NK-92 treated with Interleukin-12 subunit alpha and Interleukin-12 subunit beta, amount 100 ng/mL, for 24 hours (cell line): ENCODE results near the gene NOTO.
A peak's percentile ranks its signal among the peaks of the same experiment; 100 is the strongest.
"Not testable (repeated sequence)": the region's sequence is repeated elsewhere in the genome, so short reads cannot be mapped to it uniquely, and the experiment has no call there.

ENCODE experiments used
- DNase-seq: peaks from one replicate; lab custom pipeline; 2025; lab: John Stamatoyannopoulos, UW

The NOTO gene, protein sequence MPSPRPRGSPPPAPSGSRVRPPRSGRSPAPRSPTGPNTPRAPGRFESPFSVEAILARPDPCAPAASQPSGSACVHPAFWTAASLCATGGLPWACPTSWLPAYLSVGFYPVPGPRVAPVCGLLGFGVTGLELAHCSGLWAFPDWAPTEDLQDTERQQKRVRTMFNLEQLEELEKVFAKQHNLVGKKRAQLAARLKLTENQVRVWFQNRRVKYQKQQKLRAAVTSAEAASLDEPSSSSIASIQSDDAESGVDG

DNA sequence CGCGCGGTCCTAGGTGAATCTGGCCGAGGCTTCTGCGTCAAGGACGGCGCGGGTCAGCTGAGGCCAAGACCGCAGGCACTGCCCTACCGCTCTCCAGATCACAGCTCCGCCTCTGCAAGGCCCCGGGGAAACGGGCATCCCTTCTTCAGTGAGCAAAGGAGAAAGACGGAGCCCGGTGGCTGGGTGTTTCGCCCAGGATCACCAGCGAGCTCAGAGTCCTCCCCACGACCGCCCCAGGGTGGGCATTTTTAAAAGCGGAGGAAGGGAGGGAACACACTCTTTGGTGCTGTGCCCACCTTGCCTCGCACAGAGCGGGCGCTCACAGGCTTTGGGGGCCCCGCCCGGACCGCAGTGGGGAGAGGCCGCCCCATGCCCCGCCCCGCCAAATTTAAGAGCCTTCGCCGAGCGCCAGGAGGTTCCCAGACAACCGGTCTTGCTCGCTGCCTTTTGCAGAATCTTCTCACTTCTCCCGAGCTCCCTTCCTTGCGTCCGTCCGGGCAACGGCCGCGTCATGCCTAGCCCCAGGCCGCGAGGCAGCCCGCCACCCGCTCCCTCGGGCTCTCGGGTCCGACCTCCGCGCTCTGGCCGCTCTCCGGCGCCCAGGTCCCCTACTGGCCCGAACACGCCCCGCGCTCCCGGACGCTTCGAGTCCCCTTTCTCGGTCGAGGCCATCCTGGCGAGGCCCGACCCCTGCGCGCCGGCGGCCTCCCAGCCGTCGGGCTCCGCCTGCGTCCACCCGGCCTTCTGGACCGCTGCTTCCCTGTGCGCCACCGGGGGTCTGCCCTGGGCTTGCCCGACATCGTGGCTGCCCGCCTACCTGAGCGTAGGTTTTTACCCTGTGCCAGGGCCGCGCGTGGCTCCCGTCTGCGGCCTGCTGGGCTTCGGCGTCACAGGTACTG, at the start of gene NOTO:
TSS of gene NOTO (plus strand) at position 419 of the 899 bp plus-strand sequence. CDS start at position 512, 93 bp downstream.
- DNase-seq = no peak

DNA sequence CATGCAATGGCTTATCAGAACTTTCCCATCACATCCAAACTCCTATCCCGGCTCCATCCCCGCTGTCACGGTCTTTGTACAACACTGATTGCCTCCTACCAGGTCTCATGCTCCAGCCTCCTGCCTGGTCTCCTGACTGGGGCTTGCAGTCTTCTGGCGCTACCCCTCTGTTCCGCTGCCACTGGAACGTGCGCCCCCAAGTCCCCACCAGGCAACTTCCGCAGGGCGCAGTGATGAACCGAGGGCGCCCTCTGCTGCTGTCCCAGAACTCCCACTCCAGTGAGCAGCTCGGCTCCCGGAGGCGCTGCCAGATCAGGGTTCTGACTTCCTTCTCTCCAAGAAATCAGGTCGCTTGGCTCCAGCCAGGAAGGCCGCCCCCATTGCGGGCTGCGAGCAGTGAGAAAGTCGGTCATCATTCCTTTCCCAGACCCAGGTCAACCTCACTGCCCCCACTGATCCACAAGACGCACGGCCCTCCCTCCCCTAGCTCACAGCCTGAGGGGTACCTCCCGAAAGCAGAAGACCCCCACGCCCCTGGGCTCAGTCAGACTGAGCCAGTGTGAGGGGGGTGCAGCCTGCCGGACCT, 45.7 kb upstream of the NOTO start:
- no peak for DNase-seq

DNA sequence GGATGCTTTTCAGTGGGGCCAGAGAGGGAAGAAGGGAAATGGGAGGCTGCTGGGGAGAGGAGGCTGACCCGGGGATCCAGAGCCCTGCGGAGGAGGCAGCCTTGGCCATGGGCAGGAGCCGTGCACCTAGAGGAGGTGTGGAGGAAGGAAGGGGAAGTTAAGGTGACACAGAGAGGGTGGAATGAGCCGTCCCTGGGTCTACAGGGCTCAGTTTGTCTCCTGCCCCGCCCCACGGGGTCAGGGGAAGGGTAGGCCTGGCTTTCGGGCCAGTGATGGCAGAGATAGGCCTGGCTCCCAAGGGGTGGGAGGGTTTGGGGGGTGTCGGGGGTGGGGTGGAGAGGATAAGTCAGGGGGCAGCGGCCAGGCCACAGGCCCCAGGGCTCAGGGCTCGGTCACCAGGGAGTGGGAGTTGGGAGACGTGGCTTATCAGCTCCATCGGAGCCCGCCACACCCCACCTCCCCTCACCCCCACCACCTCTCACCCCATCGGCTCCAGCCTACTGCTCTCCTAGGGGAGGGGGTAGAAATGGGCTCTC, 39.5 kb upstream of the NOTO start:
- no peak for DNase-seq

DNA sequence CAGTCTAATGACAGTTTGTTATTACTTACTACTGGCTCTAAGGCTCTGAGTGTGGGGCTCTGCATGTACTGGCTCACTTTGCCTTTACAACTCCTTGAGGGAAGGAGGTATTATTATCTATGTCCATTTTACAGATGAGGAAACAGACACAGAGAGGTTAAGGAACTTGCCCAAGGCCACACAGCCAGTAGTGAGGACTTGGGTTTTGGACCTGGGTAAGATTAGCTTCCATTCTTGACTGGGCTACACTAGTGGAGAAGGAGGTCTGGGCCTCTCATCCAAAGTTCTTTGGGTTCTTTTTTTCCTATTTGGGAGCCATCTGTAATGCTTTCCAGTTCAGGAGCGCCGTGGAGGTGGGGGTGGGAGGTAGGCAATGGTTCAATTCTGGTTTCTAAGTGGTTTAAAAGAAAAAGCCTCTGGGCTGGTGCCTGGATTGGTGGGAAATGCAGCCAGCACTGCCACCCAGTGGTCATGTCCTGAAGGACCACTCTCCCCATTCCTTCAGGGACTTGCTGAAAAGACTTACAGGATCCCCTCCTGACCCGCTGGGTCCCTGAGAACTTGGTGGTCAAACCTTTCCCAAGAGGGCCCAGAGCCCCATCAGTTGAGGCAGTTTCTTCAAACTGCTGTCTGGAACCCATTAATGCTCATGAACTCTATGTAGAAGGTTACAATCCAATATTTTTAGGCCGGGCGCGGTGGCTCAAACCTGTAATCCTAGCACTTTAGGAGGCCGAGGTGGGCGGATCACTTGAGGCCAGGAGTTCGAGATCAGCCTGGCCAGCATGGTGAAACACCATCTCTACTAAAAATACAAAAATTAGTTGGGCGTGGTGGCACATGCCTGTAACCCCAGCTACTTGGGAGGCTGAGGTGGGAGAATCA, 38.6 kb upstream of the NOTO start:
- no peak for DNase-seq

DNA sequence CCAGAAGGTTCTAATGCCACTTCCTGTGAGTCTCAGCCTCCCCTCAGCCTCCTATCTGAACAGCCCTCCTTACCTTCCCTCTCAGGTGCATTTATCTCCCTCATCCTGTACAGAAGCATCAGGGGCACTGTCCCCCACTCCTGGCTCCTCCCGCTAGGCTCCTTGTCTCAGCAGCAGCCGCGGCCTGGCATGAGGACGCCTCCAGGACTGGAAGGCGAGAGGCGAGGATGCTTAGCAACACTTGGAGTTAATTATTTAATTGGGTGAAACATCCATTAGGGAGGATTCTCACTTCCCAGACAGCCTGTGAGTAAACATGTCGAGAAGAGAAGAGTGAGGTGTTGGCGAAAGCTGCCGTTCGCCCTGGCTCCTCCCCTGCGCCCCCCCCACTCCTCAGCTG, 36.4 kb upstream of the NOTO start:
- DNase-seq = not testable (repeated sequence)

DNA sequence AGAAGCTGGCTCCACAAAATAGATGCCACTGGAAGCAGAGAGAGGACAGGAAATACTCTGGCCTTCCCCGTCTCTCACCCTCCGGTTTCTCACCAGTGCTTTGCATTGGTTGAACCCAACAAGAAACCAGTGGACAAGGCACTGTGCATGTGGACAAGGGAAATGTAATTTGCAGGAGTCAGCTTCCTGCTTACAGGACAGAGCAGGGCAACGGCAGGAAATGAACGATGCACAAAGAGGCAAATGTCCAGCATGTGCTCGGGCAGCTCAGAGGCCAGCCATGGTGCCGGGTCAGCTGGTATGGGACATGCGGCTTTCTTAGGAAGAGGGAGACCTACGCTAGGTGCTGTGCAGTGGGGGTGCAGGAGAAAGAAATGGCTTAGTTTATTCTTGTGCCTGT, 35.6 kb upstream of the NOTO start:
- DNase-seq = not testable (repeated sequence)

DNA sequence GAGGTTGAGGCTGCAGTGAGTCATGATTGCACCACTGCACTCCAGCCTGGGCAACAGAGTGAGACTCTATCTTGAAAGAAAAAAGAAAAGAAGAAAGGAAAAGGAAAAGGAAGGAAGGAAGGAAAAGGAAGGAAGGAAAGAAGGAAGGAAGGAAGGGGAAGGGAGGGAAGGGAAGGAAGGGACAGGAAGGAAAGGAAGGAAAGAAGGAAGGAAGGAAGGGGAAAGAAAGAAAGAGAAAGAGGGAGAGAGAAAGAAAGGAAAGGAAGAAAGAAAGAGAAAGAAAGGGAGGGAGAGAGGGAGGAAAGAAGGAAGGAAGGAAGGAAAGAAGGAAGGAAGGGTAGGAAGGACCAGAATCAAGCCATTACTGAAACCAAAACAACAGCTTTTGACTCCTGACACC, 34.0 kb upstream of the NOTO start:
- not testable (repeated sequence) for DNase-seq

DNA sequence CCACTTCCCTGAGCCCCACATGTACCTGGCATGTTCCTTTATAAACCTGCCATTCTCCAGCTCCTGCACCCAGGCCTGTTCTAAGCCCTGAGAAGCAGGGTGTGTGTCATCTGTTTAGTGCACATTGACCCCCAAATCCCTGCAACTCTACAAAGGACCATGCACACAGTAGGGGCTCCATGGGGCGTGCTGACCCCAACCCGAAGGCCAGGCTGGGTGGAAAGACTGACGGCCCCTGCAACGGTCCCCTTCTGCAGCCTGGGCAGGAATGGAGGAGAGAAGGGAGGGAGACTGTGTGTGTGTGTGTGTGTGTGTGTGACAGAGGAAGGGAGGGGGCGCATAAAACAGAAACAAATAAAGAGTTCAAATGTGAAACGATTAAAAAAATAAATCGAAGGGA, 32.0 kb upstream of the NOTO start:
- DNase-seq = not testable (repeated sequence)

DNA sequence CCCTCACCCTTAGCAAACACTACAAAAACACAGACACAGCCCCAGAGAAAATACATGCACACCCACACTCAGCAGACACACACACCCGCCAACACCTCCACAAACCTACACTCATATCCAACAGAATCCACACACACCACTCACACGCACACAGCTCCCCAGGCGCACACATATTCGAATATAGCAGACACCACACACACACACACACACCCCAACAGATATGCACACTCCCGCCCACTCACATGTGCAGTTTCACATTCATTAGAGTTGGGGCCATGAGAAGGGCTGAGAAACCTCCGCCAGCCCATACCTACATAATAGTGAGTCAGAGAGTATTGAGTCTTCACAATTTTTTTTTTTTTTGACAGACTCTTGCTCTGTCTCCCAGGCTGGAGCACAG, 29.4 kb upstream of the NOTO start:
- DNase-seq = no peak

DNA sequence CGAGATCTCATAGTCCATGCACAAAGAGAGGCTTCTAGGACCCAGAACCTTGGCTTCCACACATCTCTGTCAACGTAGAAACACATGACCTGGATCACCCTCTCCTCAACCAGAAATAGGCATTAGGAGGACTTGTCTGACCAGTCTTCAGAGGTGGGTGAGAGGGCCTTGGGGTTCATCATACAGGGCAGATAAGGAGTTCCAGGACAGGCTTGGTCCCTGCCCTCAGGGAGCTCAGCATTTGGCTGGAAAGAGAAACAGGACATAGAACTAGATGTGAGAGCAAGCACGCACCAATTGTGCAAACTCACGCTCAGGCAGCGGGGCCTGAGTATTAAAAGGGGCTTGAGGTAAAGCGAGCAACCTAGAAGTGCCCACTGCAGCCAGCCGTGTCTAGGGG, 28.6 kb upstream of the NOTO start:
- DNase-seq = no peak

DNA sequence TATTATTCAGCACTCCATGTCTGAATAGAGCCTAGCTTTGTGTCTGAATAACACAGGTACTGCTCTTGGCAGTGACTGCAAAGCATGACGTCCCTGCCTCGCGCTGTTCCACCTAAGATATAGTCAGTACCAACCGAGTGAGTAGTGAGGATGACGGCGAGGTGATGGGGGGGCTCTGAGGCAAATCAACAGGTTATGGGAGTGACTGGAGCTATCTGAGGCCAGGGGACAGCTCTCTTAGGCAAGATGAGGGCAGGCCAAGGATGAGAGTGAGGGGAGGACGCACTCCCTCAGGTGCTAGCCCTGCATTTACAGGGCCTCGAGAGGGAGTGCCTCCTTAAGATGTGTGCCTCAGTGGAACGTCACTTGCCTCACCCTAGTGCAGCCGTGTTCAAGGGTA, 28.1 kb upstream of the NOTO start:
- no peak for DNase-seq

DNA sequence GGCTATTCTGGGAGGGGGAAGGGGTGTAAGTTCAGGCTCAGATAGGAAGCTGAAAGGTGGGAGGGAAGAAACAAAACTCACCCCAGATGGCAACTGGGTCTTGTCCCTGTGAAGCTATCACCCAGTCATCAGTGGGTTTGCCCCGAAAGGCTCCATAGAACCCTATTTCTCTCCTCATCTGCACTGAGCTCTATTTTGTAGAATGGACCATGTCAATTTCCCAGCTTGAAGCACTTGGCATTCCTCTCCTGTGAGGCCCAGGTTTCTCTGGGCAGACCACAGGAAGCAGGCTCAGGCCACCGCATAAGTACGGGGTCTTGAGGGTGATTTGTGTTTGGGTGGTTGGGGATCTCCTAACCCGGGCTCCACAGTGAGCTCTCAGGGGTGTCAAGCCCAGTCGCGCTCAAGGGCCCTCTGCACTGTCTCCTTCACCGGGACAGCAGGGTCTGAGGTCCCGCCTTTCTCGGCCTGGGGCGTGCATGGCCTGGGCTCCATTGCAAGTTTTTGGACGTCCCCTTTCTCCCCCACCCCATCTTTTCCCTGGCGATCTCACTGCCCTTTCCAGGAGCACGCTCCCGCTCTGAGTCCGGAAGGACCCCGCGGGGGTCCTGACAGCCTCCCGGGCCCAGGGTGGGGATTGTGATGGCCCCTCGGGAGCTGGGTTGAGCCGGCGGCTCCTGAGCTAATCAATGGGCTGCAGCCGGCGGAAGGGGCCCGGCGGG, 27.3 kb upstream of the NOTO start:
- DNase-seq = no peak

DNA sequence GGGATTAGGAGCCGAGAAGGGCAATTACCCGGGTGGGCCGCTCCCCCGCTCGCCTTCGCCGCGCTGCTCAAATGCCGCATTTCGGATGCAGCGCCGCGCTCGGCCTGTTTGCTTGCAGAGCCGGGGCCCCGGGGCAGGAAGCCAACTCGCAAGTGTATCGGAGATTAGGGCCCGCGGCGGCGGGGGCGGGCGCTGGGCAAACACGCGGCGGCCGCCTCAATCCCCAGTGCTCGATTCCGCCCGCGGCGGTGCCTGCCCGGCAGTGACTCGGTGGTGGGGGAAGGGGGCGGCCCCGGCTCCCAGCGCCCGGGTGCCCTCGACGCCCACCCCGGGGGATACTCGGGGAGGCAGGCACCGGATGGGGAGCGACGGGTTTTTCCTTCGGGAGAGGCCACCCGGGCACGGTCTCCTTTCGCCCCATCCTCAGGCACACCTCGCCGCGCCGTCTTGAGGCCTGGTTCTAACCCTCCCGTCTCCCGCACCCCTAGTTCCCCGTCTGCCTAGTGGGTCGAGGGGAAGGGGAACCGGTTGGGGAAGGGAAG, 26.6 kb upstream of the NOTO start:
- DNase-seq = no peak

DNA sequence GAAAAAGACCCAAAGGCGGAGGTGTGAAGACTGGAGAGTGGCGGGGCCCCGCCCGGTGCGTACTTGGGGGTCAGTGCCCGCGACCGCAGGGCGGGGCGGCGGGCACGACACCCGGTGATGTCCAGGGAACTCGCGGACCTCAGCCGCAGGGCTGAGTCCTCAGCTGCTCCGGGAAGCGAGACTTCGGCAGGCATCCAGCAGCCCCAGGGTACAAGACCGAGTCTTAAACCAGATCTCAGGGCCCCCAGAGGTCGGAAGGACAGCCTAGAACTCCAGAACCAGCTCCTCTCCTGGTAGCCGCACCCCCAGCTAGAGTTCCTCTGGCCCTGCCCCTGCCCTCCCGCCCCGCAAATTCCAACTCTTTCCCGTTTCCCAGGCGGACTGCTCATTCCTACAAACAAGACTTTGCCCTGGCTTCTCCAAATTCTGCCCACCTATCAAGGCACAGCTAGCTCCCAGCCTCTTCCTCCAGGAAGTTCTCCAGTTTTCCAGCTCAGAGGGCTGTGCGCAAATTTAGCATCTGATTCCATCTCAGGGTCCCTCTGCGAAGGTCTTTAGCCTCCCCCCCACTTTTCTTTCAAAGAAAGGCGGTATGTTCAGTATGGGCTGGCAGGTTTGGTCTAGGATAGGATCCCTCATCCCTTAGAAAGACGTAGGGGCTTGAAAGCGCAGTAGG, 26.0 kb upstream of the NOTO start:
- no peak for DNase-seq

DNA sequence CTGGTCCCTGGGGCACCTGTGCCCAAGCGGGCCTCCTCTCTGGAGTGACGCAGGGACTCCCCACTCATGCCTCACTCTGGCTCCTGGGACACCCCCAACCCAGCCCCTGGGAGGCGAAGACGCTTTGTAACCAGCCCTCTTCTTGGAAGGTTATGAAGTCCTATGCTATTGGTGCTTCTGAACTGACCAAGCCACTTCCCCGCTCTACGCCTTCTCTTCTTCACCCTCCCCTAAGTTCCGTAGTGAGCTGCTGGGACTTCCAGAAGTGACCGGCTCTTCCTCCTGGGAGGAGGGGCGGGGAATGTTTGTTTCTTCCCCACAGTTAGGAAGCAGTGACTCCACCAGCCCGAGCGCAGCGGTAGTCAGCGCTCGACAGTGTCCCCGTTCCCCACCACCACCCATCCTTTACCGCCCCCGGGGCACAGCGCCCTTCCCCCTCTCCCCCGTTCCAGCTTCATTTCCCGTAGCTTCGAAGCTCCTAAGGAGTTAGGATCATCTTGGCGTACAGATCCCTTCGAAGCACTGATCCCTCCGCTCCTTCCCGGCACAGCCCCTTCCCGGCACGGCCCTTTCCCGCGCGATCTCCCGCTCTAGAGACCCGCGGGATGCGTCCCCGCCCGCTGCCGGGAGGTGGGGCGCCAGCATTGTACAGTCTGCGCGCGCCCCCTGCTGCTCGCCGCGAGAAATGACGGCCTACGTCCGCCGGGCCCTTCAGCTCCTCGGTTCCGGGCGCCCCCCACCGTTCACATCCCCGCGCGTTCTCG, 25.3 kb upstream of the NOTO start:
- peak; percentile 65 for DNase-seq

DNA sequence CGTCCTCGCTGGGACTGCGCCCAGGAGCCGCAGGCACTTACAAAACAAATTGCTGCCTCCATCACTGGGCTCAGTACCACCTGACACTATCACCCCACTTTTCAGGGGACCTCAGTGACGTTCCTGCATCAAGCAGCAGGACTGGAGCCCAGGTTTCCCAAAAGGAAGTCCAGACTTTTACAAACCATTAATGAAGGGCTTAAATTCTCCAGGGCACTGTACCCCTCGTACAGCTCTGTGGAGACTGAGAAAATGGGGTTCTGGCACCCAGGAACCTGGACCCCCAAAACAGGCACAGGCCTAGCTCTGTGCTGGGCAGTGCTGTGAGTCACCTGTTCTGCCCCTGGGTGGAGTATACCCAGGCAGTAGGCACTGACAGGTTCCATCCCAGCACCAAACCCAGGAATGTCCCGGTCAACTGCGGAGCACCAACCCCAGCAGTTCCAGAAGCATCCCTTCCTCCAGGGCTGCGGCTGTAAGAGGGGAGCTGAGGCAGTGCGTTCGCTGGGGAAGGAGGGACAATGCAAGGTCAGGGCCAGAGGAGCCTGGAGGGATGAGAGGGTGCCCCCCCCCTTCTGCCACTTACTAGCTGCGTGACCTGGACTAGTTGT, 24.6 kb upstream of the NOTO start:
- DNase-seq = no peak

DNA sequence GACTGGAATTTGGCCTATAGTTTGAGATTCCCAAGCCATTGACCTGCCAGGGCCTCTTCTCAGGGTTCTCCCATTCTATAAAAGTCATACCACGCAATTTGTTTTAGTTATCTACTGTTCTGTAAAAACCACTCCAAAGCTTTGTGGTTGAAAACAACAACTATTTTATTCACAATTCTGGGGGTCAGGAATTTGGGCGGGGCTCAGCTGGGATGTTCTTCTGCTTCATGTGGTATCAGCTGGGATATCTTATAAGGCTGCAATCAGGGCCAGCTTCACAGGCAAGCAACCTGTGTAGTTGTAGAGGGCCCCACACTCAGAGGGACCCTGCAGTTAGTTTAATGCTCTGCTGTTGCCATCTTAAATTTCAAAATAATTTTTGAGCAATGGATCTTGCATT, 16.4 kb upstream of the NOTO start:
- DNase-seq = no peak

DNA sequence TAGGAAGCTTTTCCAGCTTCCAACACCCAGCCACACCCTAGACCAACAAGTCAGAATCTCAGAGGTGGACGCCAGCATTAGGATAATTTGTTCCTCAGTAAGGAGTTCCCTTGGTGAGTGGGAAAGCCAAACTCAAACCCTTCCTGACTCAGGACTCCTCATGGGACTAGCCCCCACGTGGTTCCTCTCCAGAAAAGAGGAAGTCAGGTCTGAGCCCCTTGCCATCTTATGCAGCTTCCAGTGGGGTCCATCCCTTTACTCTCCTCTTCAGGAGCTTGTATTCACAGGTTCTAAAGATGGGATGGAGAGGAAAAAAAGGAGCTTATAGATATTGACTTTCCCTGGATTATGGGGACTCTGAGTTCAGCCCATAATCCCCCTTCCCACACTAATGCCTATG, 14.8 kb upstream of the NOTO start:
- no peak for DNase-seq

DNA sequence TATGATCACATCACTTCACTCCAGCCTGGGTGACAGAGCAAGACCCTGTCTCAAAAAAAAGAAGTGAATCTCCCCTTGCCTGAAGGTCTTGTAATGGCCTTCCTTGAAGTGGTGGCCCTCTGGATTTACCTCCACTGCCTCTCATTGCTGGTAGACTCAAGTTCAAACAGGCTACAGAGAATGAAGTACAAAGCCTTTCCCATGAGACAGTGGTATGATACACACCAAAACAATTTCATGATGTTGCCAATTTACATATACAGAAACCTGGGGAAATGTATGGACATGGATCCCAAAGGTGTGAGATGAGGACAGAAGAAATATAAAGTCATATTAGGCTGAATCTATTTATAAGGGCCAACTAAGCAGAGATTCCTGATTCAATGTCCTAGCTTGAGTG, 4.8 kb upstream of the NOTO start:
- DNase-seq = no peak
